Measurements from ENCODE around the gene RAP1GAP. TPM values are rescaled to one million over a fixed set of nuclear protein-coding genes. Genes with fewer than 3 reads are reported as not detected.

The RAP1GAP gene
- total RNA-seq, 1 donor from 2014 or later: 0.60 TPM

DNA sequence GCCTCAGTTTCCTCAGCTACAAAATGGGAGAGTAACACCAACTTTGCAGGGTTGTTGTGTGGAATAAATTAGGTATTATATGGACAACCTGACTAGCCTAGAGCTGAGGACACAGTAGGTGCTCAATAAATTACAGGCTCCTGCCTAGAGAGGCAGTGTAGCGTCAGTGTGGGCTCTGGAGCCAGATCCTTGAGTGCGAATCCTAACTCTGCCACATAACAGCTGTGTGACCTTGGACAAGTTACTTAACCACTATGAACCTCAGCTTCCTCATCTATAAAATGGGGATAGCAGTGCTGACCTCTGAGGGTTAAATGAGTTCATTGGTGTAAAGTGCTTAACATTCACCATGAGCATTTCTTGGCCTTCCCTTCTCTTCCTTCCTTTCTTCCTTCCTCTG lies 33.1 kb downstream of the RAP1GAP start:
- ChIA-PET CTCF (no interaction called here), POLR2A (no interaction called here)
- intact Hi-C loops (cut with micrococcal nuclease): no loop called here
- no peak overlapping the region for H3K4me3 Mint-ChIP-seq
- H3K36me3 Mint-ChIP-seq (ENCODE audit: low read depth): no peaks in the 10 kb centered on the region
- ATAC-seq (ENCODE audit: low read depth) (no peak), DNase-seq (no peak)
- no peaks in the 10 kb centered on the region for H3K4me1 Mint-ChIP-seq
- peaks cover 18% of the 10 kb centered on the region for H3K27me3 Mint-ChIP-seq
- TF ChIP-seq, protein P1, sequence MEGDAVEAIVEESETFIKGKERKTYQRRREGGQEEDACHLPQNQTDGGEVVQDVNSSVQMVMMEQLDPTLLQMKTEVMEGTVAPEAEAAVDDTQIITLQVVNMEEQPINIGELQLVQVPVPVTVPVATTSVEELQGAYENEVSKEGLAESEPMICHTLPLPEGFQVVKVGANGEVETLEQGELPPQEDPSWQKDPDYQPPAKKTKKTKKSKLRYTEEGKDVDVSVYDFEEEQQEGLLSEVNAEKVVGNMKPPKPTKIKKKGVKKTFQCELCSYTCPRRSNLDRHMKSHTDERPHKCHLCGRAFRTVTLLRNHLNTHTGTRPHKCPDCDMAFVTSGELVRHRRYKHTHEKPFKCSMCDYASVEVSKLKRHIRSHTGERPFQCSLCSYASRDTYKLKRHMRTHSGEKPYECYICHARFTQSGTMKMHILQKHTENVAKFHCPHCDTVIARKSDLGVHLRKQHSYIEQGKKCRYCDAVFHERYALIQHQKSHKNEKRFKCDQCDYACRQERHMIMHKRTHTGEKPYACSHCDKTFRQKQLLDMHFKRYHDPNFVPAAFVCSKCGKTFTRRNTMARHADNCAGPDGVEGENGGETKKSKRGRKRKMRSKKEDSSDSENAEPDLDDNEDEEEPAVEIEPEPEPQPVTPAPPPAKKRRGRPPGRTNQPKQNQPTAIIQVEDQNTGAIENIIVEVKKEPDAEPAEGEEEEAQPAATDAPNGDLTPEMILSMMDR (IDR thresholded peaks at IDR 0.05): no peak
- H3K9me3 Mint-ChIP-seq: no peaks in the 10 kb centered on the region
- H3K27ac Mint-ChIP-seq: no peak overlapping the region

DNA sequence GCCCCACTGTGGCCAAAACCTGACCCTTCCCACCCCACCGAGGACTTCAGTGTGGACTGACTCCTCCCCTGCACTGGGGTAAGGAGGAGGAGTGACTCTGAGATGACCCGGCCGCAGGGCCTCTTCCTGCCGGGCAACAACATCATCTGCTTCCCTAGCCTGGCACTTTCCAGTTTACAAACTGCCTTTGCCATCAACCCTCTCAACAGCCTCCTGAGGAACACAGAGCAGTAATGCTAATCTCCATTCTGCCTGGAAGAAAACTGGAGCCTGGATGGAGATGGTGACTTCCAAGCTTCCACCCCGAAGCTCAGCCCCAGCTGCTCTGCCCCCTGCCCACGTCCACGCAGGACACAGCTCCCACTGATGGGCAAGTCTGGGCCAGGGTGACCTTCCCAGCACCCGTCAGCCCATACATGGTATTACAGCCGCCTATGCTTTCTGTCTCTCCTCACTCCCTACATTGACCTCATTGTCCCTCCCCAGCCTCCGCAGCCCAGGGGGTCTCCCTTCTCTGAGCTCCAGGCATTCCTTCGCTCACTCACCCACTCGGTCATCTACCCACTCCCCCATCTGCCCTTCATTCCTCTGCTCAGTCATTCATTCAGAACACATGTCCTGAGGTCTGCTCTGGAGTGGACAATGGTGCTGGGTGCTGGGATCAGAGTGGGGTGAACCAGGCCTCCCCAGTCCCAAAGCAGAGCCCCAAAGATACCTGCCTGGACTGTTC lies 34.2 kb downstream of the RAP1GAP start:
- Mint-ChIP-seq H3K4me1 (no peaks in the 10 kb centered on the region), H3K36me3 (ENCODE audit: low read depth) (no peaks in the 10 kb centered on the region), H3K4me3 (no peak overlapping the region), H3K27me3 (peaks cover 23% of the 10 kb centered on the region), H3K27ac (no peak overlapping the region), H3K9me3 (no peaks in the 10 kb centered on the region)
- ChIA-PET POLR2A (no interaction called here), CTCF (no interaction called here)
- intact Hi-C loops (cut with micrococcal nuclease): no loop called here
- DNase-seq (no peak), ATAC-seq (ENCODE audit: low read depth) (no peak)
- TF ChIP-seq, protein P1 (IDR thresholded peaks at IDR 0.05): no peak

DNA sequence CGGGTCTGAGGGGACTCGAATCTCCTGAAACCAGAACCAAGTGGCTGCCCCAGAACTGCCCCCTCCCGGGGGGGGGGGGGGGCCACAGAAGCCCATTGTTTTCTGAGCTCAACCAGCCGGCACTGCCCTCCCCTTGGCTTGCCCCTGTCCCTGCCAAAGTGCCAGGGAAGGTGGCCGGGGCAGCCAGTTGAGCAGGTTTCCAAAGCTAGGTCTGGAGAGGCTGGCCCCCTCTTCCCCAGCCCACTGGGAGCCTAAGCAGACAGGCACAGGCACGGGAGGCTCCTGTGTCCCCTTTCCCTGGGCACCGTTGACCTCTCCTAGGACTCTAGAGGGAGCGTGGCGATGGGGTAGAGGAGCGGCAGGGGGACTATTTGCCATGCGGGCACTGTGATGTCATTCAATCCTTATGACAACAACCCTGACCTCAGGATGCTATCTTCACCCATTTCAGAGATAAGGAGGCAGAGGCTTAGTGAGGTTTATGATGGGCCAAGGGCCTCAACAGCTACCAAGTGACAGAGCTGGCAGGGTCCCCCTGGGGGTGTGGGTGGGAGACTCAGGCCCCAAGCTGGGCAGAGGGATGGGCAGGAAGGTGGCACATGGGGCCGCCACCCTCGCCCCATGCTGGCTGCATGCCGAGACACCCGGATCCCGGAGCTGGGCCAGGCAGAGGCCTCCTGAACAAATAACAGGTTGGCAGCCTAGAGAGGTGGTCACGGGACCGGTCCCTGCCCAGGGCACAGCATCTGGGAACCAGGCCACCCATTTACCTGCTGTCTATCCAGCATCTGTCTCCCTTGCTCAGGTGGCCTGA lies 35.0 kb downstream of the RAP1GAP start:
- no peak for ATAC-seq (ENCODE audit: low read depth)
- Mint-ChIP-seq H3K27ac (no peak overlapping the region), H3K9me3 (no peaks in the 10 kb centered on the region), H3K4me1 (no peaks in the 10 kb centered on the region), H3K27me3 (peaks cover 23% of the 10 kb centered on the region), H3K4me3 (no peak overlapping the region), H3K36me3 (ENCODE audit: low read depth) (no peaks in the 10 kb centered on the region)
- TF ChIP-seq, protein P1 (IDR thresholded peaks at IDR 0.05): no peak
- DNase-seq: no peak
- POLR2A ChIA-PET: no interaction called here
- CTCF ChIA-PET: no interaction called here
- intact Hi-C loops (cut with micrococcal nuclease): no loop called here

DNA sequence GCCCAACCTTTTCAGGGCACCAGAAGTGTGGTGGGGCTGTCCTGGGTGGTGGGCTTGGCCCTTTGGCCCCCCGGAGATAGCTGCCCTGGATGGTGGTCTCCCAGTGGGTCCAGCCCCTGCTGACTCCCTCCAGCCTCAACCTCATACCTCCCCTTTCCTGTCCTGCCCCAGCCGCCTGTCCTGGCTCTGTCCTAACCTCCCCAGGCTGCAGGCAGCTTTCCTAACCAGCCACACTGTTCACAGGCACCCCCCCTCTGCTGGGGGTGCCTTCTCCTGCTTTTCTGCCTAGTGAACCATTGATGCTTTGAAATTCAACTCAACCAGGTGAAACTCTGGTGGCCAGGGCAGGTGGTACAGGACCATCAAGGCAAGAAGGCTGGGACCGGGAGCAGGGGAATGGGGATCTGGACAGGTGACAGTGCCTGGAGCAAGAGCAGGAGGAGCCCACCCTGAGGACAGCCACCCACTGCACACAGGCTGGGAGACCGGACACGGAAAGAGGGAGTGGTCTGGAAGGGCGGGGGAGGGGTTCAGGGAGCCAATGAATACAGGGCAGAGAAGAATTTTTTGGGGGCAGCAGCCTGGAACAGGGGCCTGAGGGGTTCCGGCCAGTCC lies 35.9 kb downstream of the RAP1GAP start:
- no peaks in the 10 kb centered on the region for H3K4me1 Mint-ChIP-seq
- H3K36me3 Mint-ChIP-seq (ENCODE audit: low read depth): no peaks in the 10 kb centered on the region
- TF ChIP-seq, protein P1 (IDR thresholded peaks at IDR 0.05): no peak
- no peak overlapping the region for H3K27ac Mint-ChIP-seq
- no peaks in the 10 kb centered on the region for H3K9me3 Mint-ChIP-seq
- no peak overlapping the region for H3K4me3 Mint-ChIP-seq
- CTCF ChIA-PET: no interaction called here
- H3K27me3 Mint-ChIP-seq: peaks cover 25% of the 10 kb centered on the region
- ATAC-seq (ENCODE audit: low read depth): no peak
- POLR2A ChIA-PET: no interaction called here
- no peak for DNase-seq
- intact Hi-C loops (cut with micrococcal nuclease): no loop called here

All from activated B cell treated with CpG ODN at 0.5 μM for 24 hours (primary cell).